RPMI7951 (cell line): ENCODE results near the gene RAD51B. TPM values are rescaled to one million over a fixed set of nuclear protein-coding genes. Genes with fewer than 3 reads are reported as not detected.
"Not testable (repeated sequence)": the region's sequence is repeated elsewhere in the genome, so short reads cannot be mapped to it uniquely, and the experiment has no call there.

Experiments
- DNase-seq: peaks from one replicate; pipeline ENCODE4 v3.0.0-alpha.2; 2012; ENCODE audit warnings: low read depth
- total RNA-seq: library from RNA; depleted of rRNA; stranded (reverse); fragments of >200 nt; shearing (Covaris generic); gene quantifications from 2 replicates; pipeline ENCODE4 v1.2.3, GENCODE V29; 2014

RAD51B gene
- total RNA-seq, 1 experiment from 2014 or later, result 10.9 TPM

- peak; percentile 19 for DNase-seq
These were observed 291.7 kb downstream of the RAD51B start for GRCh38 chr14:68111097-68111852.

- peak; percentile 29 for DNase-seq
These were observed 292.3 kb downstream of the RAD51B start for GRCh38 chr14:68111853-68112270.

- DNase-seq, result no peak
These were observed 292.9 kb downstream of the RAD51B start for GRCh38 chr14:68112442-68112841.

GRCh38 chr14:68113343-68113930 lies 293.9 kb downstream of the RAD51B start:
- DNase-seq, result no peak

GRCh38 chr14:68115952-68116351 lies 296.4 kb downstream of the RAD51B start:
- not testable (repeated sequence) for DNase-seq

GRCh38 chr14:68122651-68123050 lies 303.1 kb downstream of the RAD51B start:
- DNase-seq, result no peak

GRCh38 chr14:68124050-68124449 lies 304.5 kb downstream of the RAD51B start:
- no peak for DNase-seq

GRCh38 chr14:68124979-68125731 lies 305.6 kb downstream of the RAD51B start:
- peak; percentile 68 for DNase-seq

GRCh38 chr14:68127166-68127565 lies 307.6 kb downstream of the RAD51B start:
- no peak for DNase-seq

- DNase-seq, result no peak
These were observed 312.3 kb downstream of the RAD51B start for GRCh38 chr14:68131907-68132306.

GRCh38 chr14:68132563-68133121 lies 313.1 kb downstream of the RAD51B start:
- DNase-seq, result no peak

GRCh38 chr14:68133856-68134255 lies 314.3 kb downstream of the RAD51B start:
- peak; percentile 43 for DNase-seq

GRCh38 chr14:68135028-68135427 lies 315.4 kb downstream of the RAD51B start:
- no peak for DNase-seq

GRCh38 chr14:68135566-68135965 lies 316.0 kb downstream of the RAD51B start:
- no peak for DNase-seq

GRCh38 chr14:68137704-68138619 lies 318.4 kb downstream of the RAD51B start:
- DNase-seq, result peak; percentile 99

- DNase-seq, result no peak
These were observed 320.0 kb downstream of the RAD51B start for GRCh38 chr14:68139431-68140075.

GRCh38 chr14:68140076-68140741 lies 320.6 kb downstream of the RAD51B start:
- peak; percentile 99 for DNase-seq

- no peak for DNase-seq
These were observed 321.2 kb downstream of the RAD51B start for GRCh38 chr14:68140806-68141205.

- DNase-seq, result peak; percentile 24
These were observed 321.9 kb downstream of the RAD51B start for GRCh38 chr14:68141281-68142088.
